Suprapubic skin (tissue), 4 donors: Measurements from ENCODE around the gene FYN. TPM values are rescaled to one million over a fixed set of nuclear protein-coding genes. Genes with fewer than 3 reads are reported as not detected.

Experiments
- DNase-seq, 2 donors: peaks; one replicate each; pipeline ENCODE4 v3.0.0-alpha.2; 2019; ENCODE audit warnings: low spot score in 2 of 2
- H3K27ac ChIP-seq: fragments of 200-600 bp; sonication (generic); one replicate; pipeline ENCODE4 v1.5.1; 2019
- H3K27me3 ChIP-seq: fragments of 200-600 bp; sonication (generic); one replicate; pipeline ENCODE4 v1.5.1; 2019
- H3K36me3 ChIP-seq: fragments of 200-600 bp; sonication (generic); one replicate; pipeline ENCODE4 v1.5.1; 2019
- H3K4me1 ChIP-seq: fragments of 200-600 bp; sonication (generic); one replicate; pipeline ENCODE4 v1.5.1; 2019
- H3K4me3 ChIP-seq: fragments of 200-600 bp; sonication (generic); one replicate; pipeline ENCODE4 v1.5.1; 2019; ENCODE audit warnings: mild to moderate bottlenecking
- H3K9me3 ChIP-seq: fragments of 200-600 bp; sonication (generic); one replicate; pipeline ENCODE4 v1.5.1; 2019
- CTCF ChIP-seq, 2 donors: fragments of 200-600 bp in 1 of 2; fragments of 450-650 bp in 1 of 2; sonication (generic) in 1 of 2; IDR thresholded peaks; one replicate each; pipeline ENCODE4 v1.5.1; 2016 to 2019; ENCODE audit warnings: antibody characterized with exemption in 2 of 2, mild to moderate bottlenecking in 1 of 2, moderate library complexity in 1 of 2
- EP300 ChIP-seq: sonication (generic); formaldehyde crosslinking; IDR thresholded peaks from one replicate; pipeline ENCODE4 v1.6.1; 2017; ENCODE audit warnings: antibody characterized with exemption
- POLR2A ChIP-seq, 2 donors: fragments of 450-650 bp; IDR thresholded peaks; one replicate each; pipeline ENCODE4 v1.6.1; 2017; ENCODE audit warnings: antibody characterized with exemption in 2 of 2, mild to moderate bottlenecking in 2 of 2, moderate library complexity in 2 of 2
- POLR2AphosphoS5 ChIP-seq, 3 donors: sonication (generic); formaldehyde crosslinking; IDR thresholded peaks; one replicate each; pipeline ENCODE4 v1.6.1; 2017; ENCODE audit warnings: antibody characterized with exemption in 3 of 3
- WGBS: methylation state at CpG from one replicate; pipeline ENCODE4 v1.1.5; 2018; 5-methylcytosine and 5-hydroxymethylcytosine counted together
- total RNA-seq, 4 donors: library from RNA; depleted of rRNA; stranded (reverse); fragments of >200 nt; gene quantifications; one replicate each; pipeline ENCODE4 v1.1.0, GENCODE V29; 2016

FYN gene
- total RNA-seq, 4 donors from 2014 or later = 36.6 to 89.6 (median 67.3) TPM

GRCh38 chr6:111823831-111824607 is 49.2 kb downstream of the FYN start:
- Histone ChIP-seq H3K4me1 (peaks cover 27% of the 10 kb centered on the region), H3K27me3 (no peaks in the 10 kb centered on the region), H3K4me3 (no peak overlapping the region), H3K9me3 (no peaks in the 10 kb centered on the region), H3K36me3 (no peaks in the 10 kb centered on the region), H3K27ac (peak overlapping the region; percentile 30)
- 40% methylated on average over 4 of the region's 4 CpGs for whole genome bisulfite sequencing
- TF ChIP-seq CTCF (IDR thresholded peaks at IDR 0.05) (no peak), POLR2AphosphoS5 (IDR thresholded peaks at IDR 0.05) (no peak), EP300 (no peak), POLR2A (IDR thresholded peaks at IDR 0.05) (no peak)
- DNase-seq = no peak

GRCh38 chr6:111823012-111823411 is 50.2 kb downstream of the FYN start:
- H3K4me1 ChIP-seq = peaks cover 34% of the 10 kb centered on the region
- no peaks in the 10 kb centered on the region for H3K9me3 ChIP-seq
- 87% methylated on average over 6 of the region's 6 CpGs for WGBS
- no peaks in the 10 kb centered on the region for H3K27me3 ChIP-seq
- DNase-seq = no peak
- TF ChIP-seq CTCF (IDR thresholded peaks at IDR 0.05) (no peak), POLR2A (IDR thresholded peaks at IDR 0.05) (no peak), POLR2AphosphoS5 (IDR thresholded peaks at IDR 0.05) (no peak), EP300 (no peak)
- H3K27ac ChIP-seq = peak overlapping the region; percentile 30
- H3K36me3 ChIP-seq = no peaks in the 10 kb centered on the region
- H3K4me3 ChIP-seq = no peak overlapping the region

GRCh38 chr6:111819458-111819857 is 53.8 kb downstream of the FYN start:
- no peaks in the 10 kb centered on the region for H3K9me3 ChIP-seq
- no peaks in the 10 kb centered on the region for H3K36me3 ChIP-seq
- no peak for TF ChIP-seq POLR2A (IDR thresholded peaks at IDR 0.05)
- TF ChIP-seq POLR2AphosphoS5 (IDR thresholded peaks at IDR 0.05) = no peak
- no peak for TF ChIP-seq CTCF (IDR thresholded peaks at IDR 0.05)
- no peaks in the 10 kb centered on the region for H3K27me3 ChIP-seq
- 87% methylated on average over 3 of the region's 3 CpGs for WGBS
- H3K4me3 ChIP-seq = no peak overlapping the region
- no peak for DNase-seq
- peaks cover 24% of the 10 kb centered on the region for H3K4me1 ChIP-seq
- no peak overlapping the region for H3K27ac ChIP-seq

- DNase-seq = no peak
- peak overlapping the region; percentile 48 for H3K27ac ChIP-seq
- peaks cover 19% of the 10 kb centered on the region for H3K4me1 ChIP-seq
- H3K9me3 ChIP-seq = no peaks in the 10 kb centered on the region
- H3K36me3 ChIP-seq = no peaks in the 10 kb centered on the region
- H3K27me3 ChIP-seq = no peaks in the 10 kb centered on the region
- TF ChIP-seq EP300 (no peak), POLR2AphosphoS5 (IDR thresholded peaks at IDR 0.05) (no peak), POLR2A (IDR thresholded peaks at IDR 0.05) (no peak), CTCF (IDR thresholded peaks at IDR 0.05) (no peak)
- WGBS = 59% methylated on average over 5 of the region's 5 CpGs
- no peak overlapping the region for H3K4me3 ChIP-seq
Observed at GRCh38 chr6:111818539-111819226, 54.6 kb downstream of the FYN start.

- no peak for DNase-seq
- Histone ChIP-seq H3K4me3 (no peak overlapping the region), H3K27ac (peak overlapping the region; percentile 48), H3K36me3 (no peaks in the 10 kb centered on the region), H3K4me1 (peaks cover 9% of the 10 kb centered on the region), H3K9me3 (no peaks in the 10 kb centered on the region), H3K27me3 (no peaks in the 10 kb centered on the region)
- WGBS = 83% methylated on average over 6 of the region's 6 CpGs
- TF ChIP-seq CTCF (IDR thresholded peaks at IDR 0.05) (no peak), POLR2AphosphoS5 (IDR thresholded peaks at IDR 0.05) (no peak), EP300 (no peak), POLR2A (IDR thresholded peaks at IDR 0.05) (no peak)
Observed at GRCh38 chr6:111817451-111818120, 55.7 kb downstream of the FYN start.
